K562 (cell line): Measurements from ENCODE around the gene COX7A2. TPM values are rescaled to one million over a fixed set of nuclear protein-coding genes. Genes with fewer than 3 reads are reported as not detected.

ENCODE experiments used
- ATAC-seq: fragments of 200-7000 bp; cut with Tn5 transposase; 3 replicates; pipeline ENCODE4 v1.9.1; 2020; ENCODE audit warnings: moderate library complexity
- BruUV-seq: library from RNA; stranded (reverse); fragments of 400-500 nt; replicated peaks from 2 replicates; lab custom pipeline; 2021; lab: Mats Ljungman, UMichigan
- CTCF ChIA-PET: fragments of 300-600 bp; formaldehyde crosslinking; extraction: SDS; loops from one replicate; lab custom pipeline; 2021; ENCODE audit warnings: low intra/inter-chr PET ratio; lab: Yijun Ruan, JAX
- POLR2A ChIA-PET: fragments of 300-600, 350-650 bp; sonication (Branson Sonifier 250); formaldehyde crosslinking; extraction: SDS; loops from one replicate; lab custom pipeline; 2021; ENCODE audit warnings: antibody characterized with exemption, inconsistent platforms; lab: Yijun Ruan, JAX
- DNase-seq, 4 experiments: peaks; one replicate each; pipeline versions ENCODE4 v3.0.0 to v3.0.0-alpha.2; 2011 to 2018; ENCODE audit warnings: low spot score in 3 of 4, mixed read lengths in 3 of 4; ENCODE audit errors: extremely low read depth in 1 of 4
- FAIRE-seq: peaks from 2 replicates; lab custom pipeline; 2011; peaks lifted over from hg19 to GRCh38; lab: Jason Lieb, UNC
- H2AFZ ChIP-seq: 2 replicates; pipeline ENCODE4 v1.6.0; 2011; ENCODE audit warnings: low read depth, low read length, control low read depth, inconsistent platforms
- H3K27ac ChIP-seq: fragments of 200-600 bp; 3 replicates; pipeline ENCODE4 v1.8.0; 2011; ENCODE audit warnings: low read depth, mild to moderate bottlenecking, control low read depth, inconsistent platforms, low read length, moderate library complexity, mixed read lengths; ENCODE audit errors: extremely low read depth
- H3K27me3 ChIP-seq, 2 experiments: fragments of 300-600 bp in 1 of 2; 2 replicates in 1 of 2; 3 replicates in 1 of 2; pipeline versions ENCODE4 v1.6.0 to v1.8.0; 2011; ENCODE audit warnings: inconsistent platforms in 2 of 2, low read length in 2 of 2, mild to moderate bottlenecking in 1 of 2, mixed read lengths in 1 of 2, moderate library complexity in 1 of 2; ENCODE audit not compliant: control insufficient read depth in 2 of 2, insufficient read depth in 2 of 2
- H3K36me3 ChIP-seq: fragments of 300-600 bp; 3 replicates; pipeline ENCODE4 v1.8.0; 2011; ENCODE audit warnings: mild to moderate bottlenecking, low read length, inconsistent platforms; ENCODE audit not compliant: control insufficient read depth, insufficient read depth
- H3K4me1 ChIP-seq, 2 experiments: fragments of 200-600 bp in 1 of 2; replicated peaks in 1 of 2; 2 replicates in 1 of 2; 3 replicates in 1 of 2; pipeline versions ENCODE4 v1.5.1 to v1.8.0; 2011; ENCODE audit warnings: inconsistent platforms in 2 of 2, low read length in 2 of 2, mild to moderate bottlenecking in 1 of 2, mixed read lengths in 1 of 2, moderate library complexity in 1 of 2; ENCODE audit not compliant: control insufficient read depth in 2 of 2, insufficient read depth in 2 of 2
- H3K4me2 ChIP-seq: 2 replicates; pipeline ENCODE4 v1.6.1; 2011; ENCODE audit warnings: low read length, control low read depth, inconsistent platforms, mixed read lengths; ENCODE audit not compliant: insufficient read depth
- H3K4me3 ChIP-seq: fragments of 200-600 bp; sonication (generic), shearing (Covaris generic); 2 replicates; pipeline ENCODE4 v1.5.1; 2016; ENCODE audit warnings: control low read depth, inconsistent platforms
- H3K79me2 ChIP-seq: fragments of 200-600 bp; 3 replicates; pipeline ENCODE4 v1.8.0; 2011; ENCODE audit warnings: low read length, inconsistent platforms; ENCODE audit not compliant: control insufficient read depth, insufficient read depth
- H3K9ac ChIP-seq, 2 experiments: 2 replicates each; pipeline versions ENCODE4 v1.6.0 to v1.6.1; 2011; ENCODE audit warnings: low read depth in 2 of 2, low read length in 2 of 2, control low read depth in 1 of 2, inconsistent platforms in 1 of 2, mild to moderate bottlenecking in 1 of 2, mixed read lengths in 1 of 2; ENCODE audit not compliant: insufficient read depth in 1 of 2
- H3K9me1 ChIP-seq: one replicate; pipeline ENCODE4 v1.6.0; 2011; ENCODE audit warnings: inconsistent platforms, mild to moderate bottlenecking, low read length, moderate library complexity; ENCODE audit not compliant: control insufficient read depth, insufficient read depth
- H3K9me3 ChIP-seq: replicated peaks from 2 replicates; pipeline ENCODE4 v1.5.1; 2011; ENCODE audit warnings: low read depth, low read length, inconsistent platforms; ENCODE audit not compliant: control insufficient read depth, insufficient read depth
- H4K20me1 ChIP-seq: replicated peaks from 2 replicates; pipeline ENCODE4 v1.6.1; 2011; ENCODE audit warnings: low read length, inconsistent platforms, mixed read lengths; ENCODE audit not compliant: control insufficient read depth, insufficient read depth
- CBX2 ChIP-seq: fragments of 200-600 bp; sonication (generic); IDR thresholded peaks from one replicate; pipeline ENCODE4 v1.6.1; 2012; ENCODE audit warnings: mild to moderate bottlenecking, low read length, inconsistent platforms; ENCODE audit not compliant: insufficient read depth, poor library complexity, severe bottlenecking
- CXXC5 ChIP-seq: fragments of 250-450 bp; sonication (Bioruptor Pico); IDR thresholded peaks from 2 replicates; pipeline ENCODE4 v1.8.0; 2022; ENCODE audit warnings: inconsistent platforms, mild to moderate bottlenecking, moderate library complexity
- GTF3C2 ChIP-seq: IDR thresholded peaks from 3 replicates; pipeline ENCODE4 v1.6.1; 2011; ENCODE audit warnings: borderline replicate concordance, mild to moderate bottlenecking, moderate library complexity; ENCODE audit not compliant: insufficient read length; ENCODE audit errors: extremely low read depth
- HDAC8 ChIP-seq: fragments of 450-650 bp; IDR thresholded peaks from 2 replicates; pipeline ENCODE4 v1.6.1; 2016; ENCODE audit warnings: mild to moderate bottlenecking, missing genetic modification characterization, moderate library complexity, missing compliant biosample characterization
- HIVEP1 ChIP-seq: fragments of 250-450 bp; sonication (Bioruptor Pico); IDR thresholded peaks from 2 replicates; pipeline ENCODE4 v1.4.0; 2020; ENCODE audit warnings: mild to moderate bottlenecking
- HSF4 ChIP-seq: fragments of 250-450 bp; sonication (Bioruptor Pico); IDR thresholded peaks from 2 replicates; pipeline ENCODE4 v2.1.2; 2022; ENCODE audit warnings: mild to moderate bottlenecking, moderate library complexity, borderline replicate concordance
- KDM4B ChIP-seq, 2 experiments: fragments of 450-650 bp in 1 of 2; sonication (generic) in 1 of 2; IDR thresholded peaks; 2 replicates each; pipeline ENCODE4 v1.6.1; 2016 to 2017; ENCODE audit warnings: borderline replicate concordance in 2 of 2, antibody characterized with exemption in 1 of 2, low read depth in 1 of 2, mild to moderate bottlenecking in 1 of 2
- SUPT5H ChIP-seq: fragments of 450-650 bp; IDR thresholded peaks from 2 replicates; pipeline ENCODE4 v1.6.1; 2016
- TAF7 ChIP-seq: fragments of 450-650 bp; IDR thresholded peaks from 2 replicates; pipeline ENCODE4 v1.6.1; 2016; ENCODE audit warnings: missing genetic modification characterization, missing compliant biosample characterization
- ZNF174 ChIP-seq: fragments of 250-450 bp; sonication (Bioruptor Pico); IDR thresholded peaks from 2 replicates; pipeline ENCODE4 v1.4.0; 2020; ENCODE audit warnings: mild to moderate bottlenecking
- ZNF212 ChIP-seq: fragments of 450-650 bp; formaldehyde crosslinking; IDR thresholded peaks from 2 replicates; pipeline ENCODE4 v1.4.0; 2020; ENCODE audit warnings: mild to moderate bottlenecking
- ZNF384 ChIP-seq: IDR thresholded peaks from 2 replicates; pipeline ENCODE4 v1.6.1; 2012; ENCODE audit warnings: low read depth, low read length, improper control_type of control experiment
- ZSCAN29 ChIP-seq: fragments of 450-650 bp; IDR thresholded peaks from 2 replicates; pipeline ENCODE4 v1.6.1; 2017
- WGBS: fragments of 100-300 bp; shearing (Covaris generic); methylation state at CpG from one replicate; pipeline ENCODE4 v1.1.6; 2016; ENCODE audit warnings: low coverage, mixed read lengths; ENCODE audit not compliant: insufficient coverage; ENCODE audit errors: missing lambda C conversion rate; 5-methylcytosine and 5-hydroxymethylcytosine counted together
- in situ Hi-C: fragments of 300-500 bp; cut with MboI; formaldehyde crosslinking; loops from 4 replicates; pipeline ENCODE4 v1.15.0; 2018; ENCODE audit warnings: inconsistent platforms, mixed read lengths
- intact Hi-C: fragments of 100-400 bp; cut with micrococcal nuclease; formaldehyde crosslinking; loops from 2 replicates; pipeline ENCODE4 v1.14.2; 2022
- polyA plus RNA-seq, 8 experiments: library from polyadenylated mRNA; depleted of rRNA in 4 of 8; stranded (reverse) in 5 of 8; unstranded in 3 of 8; fragments of >200 nt; fragmentation: Nextera tagmentation in 2 of 8; fragmentation: Illumina TruSeq in 1 of 8; extraction: Ambion mirVana in 2 of 8; extraction: Trizol in 1 of 8; gene quantifications; 2 replicates each; pipeline versions ENCODE4 v1.2.1 to v1.2.3, GENCODE V29; 2011 to 2014; ENCODE audit warnings: inconsistent platforms in 1 of 8, missing spikeins in 1 of 8
- total RNA-seq, 7 experiments: library from RNA; depleted of rRNA in 6 of 7; stranded (reverse); fragments of >200 nt in 6 of 7; fragmentation: Illumina TruSeq in 2 of 7; extraction: Trizol in 2 of 7; gene quantifications; 2 replicates each; pipeline versions ENCODE4 v1.2.1 to v1.2.3, GENCODE V29; 2011 to 2021; ENCODE audit warnings: low replicate concordance in 1 of 7

COX7A2 gene
- total and polyA plus RNA-seq, 9 of the 15 experiments (the other 6 are each of a cell fraction or from before 2014, with no cell fraction given) = 234 to 2,216 (median 585) TPM

GRCh38 chr6:75203721-75204120 is 39.9 kb downstream of the COX7A2 start:
- FAIRE-seq (no peak), ATAC-seq (no peak), DNase-seq (no peak)
- 0% methylated on average over 5 of the region's 5 CpGs for WGBS
- H3K9me1 ChIP-seq = no peaks in the 10 kb centered on the region
- H3K9ac ChIP-seq = no peak overlapping the region
- no peaks in the 10 kb centered on the region for H3K9me3 ChIP-seq
- ChIA-PET CTCF (interaction anchor here (0.7 to 1.2 kb wide), 3 partner anchors 253 to 1464 kb away, joined by 3 to 5 read pairs (median 3); no protein-coding TSS in a partner anchor), POLR2A (no interaction called here)
- BruUV-seq = no TSS peak
- no peak overlapping the region for H2AFZ ChIP-seq
- in situ Hi-C loops = no loop called here
- no peaks in the 10 kb centered on the region for H3K36me3 ChIP-seq
- H4K20me1 ChIP-seq = 0 out of 2 replicates have a peak, but pooled peaks cover 4% of the 10 kb centered on the region
- peaks cover 26 to 58% of the 10 kb centered on the region in 2 experiments; a peak in 4 of 5 replicates for H3K27me3 ChIP-seq
- H3K4me3 ChIP-seq = no peak overlapping the region
- H3K4me2 ChIP-seq = no peak overlapping the region
- no peaks in the 10 kb centered on the region for H3K79me2 ChIP-seq
- H3K27ac ChIP-seq = no peak overlapping the region
- intact Hi-C loops = no loop called here
- peaks cover 0 to 16% of the 10 kb centered on the region in 2 experiments; a peak in 1 of 5 replicates for H3K4me1 ChIP-seq
- TF ChIP-seq TAF7 (tag) (no peak), ZNF384 (no peak), ZNF174 (CRISPR knock-in tag) (no peak), CXXC5 (CRISPR knock-in tag) (no peak), ZSCAN29 (no peak), HSF4 (CRISPR knock-in tag) (no peak), GTF3C2 (no peak), SUPT5H (no peak), HIVEP1 (no peak), KDM4B (IDR thresholded peaks at IDR 0.05; ENCODE audit: borderline replicate concordance in 2 of 2, low read depth in 1 of 2) (no peak), HDAC8 (no peak), CBX2 (no peak), ZNF212 (CRISPR knock-in tag) (no peak)
- TF ChIP-seq, all 486 proteins: peak for 0
